Dedifferentiated amniotic fluid mesenchymal stem cell (primary cell): ENCODE measurements around the gene DZIP1.
"Not testable (repeated sequence)": the region's sequence is repeated elsewhere in the genome, so short reads cannot be mapped to it uniquely, and the experiment has no call there.

Source experiments
- DNase-seq: peaks from one replicate; pipeline ENCODE4 v3.0.0-alpha.2; 2016; ENCODE audit errors: extremely low spot score

DZIP1 gene

GRCh38 chr13:95644601-95645052, at the start of gene DZIP1:
TSS of gene DZIP1 (minus strand) at chr13:95644706. CDS start at chr13:95642029, 2,677 bp downstream.
- DNase-seq: peak; percentile 81

- not testable (repeated sequence) for DNase-seq
Measured at GRCh38 chr13:95690986-95691385, 46.5 kb upstream of the DZIP1 start.

GRCh38 chr13:95689582-95689926, 45.0 kb upstream of the DZIP1 start:
- DNase-seq: no peak

- DNase-seq: not testable (repeated sequence)
Measured at GRCh38 chr13:95684960-95685359, 40.5 kb upstream of the DZIP1 start.

- DNase-seq: no peak
Measured at GRCh38 chr13:95684418-95684817, 39.9 kb upstream of the DZIP1 start.

- no peak for DNase-seq
Measured at GRCh38 chr13:95679722-95680121, 35.2 kb upstream of the DZIP1 start.

- no peak for DNase-seq
Measured at GRCh38 chr13:95678967-95679366, 34.5 kb upstream of the DZIP1 start.

- no peak for DNase-seq
Measured at GRCh38 chr13:95677564-95678266, 33.2 kb upstream of the DZIP1 start.

- peak; percentile 96 for DNase-seq
Measured at GRCh38 chr13:95676762-95677563, 32.5 kb upstream of the DZIP1 start, which contains the start of gene DNAJC3. TSS of gene DNAJC3 (plus strand) at chr13:95677139. CDS start at chr13:95677256, 117 bp downstream.

- peak; percentile 28 for DNase-seq
Measured at GRCh38 chr13:95676105-95676761, 31.7 kb upstream of the DZIP1 start.

GRCh38 chr13:95671597-95671996, 27.1 kb upstream of the DZIP1 start:
- DNase-seq: no peak

- not testable (repeated sequence) for DNase-seq
Measured at GRCh38 chr13:95667235-95667634, 22.7 kb upstream of the DZIP1 start.

GRCh38 chr13:95660981-95661581, 16.6 kb upstream of the DZIP1 start:
- peak; percentile 63 for DNase-seq

- DNase-seq: no peak
Measured at GRCh38 chr13:95659500-95659899, 15.0 kb upstream of the DZIP1 start.

- no peak for DNase-seq
Measured at GRCh38 chr13:95656386-95657015, 12.0 kb upstream of the DZIP1 start.

- no peak for DNase-seq
Measured at GRCh38 chr13:95652821-95653220, 8.3 kb upstream of the DZIP1 start.

- no peak for DNase-seq
Measured at GRCh38 chr13:95652244-95652764, 7.8 kb upstream of the DZIP1 start.

GRCh38 chr13:95650696-95651095, 6.2 kb upstream of the DZIP1 start:
- no peak for DNase-seq

- DNase-seq: no peak
Measured at GRCh38 chr13:95647321-95647720, 2.8 kb upstream of the DZIP1 start.

GRCh38 chr13:95643936-95644598, 439 bp downstream of the DZIP1 start:
- DNase-seq: no peak

- DNase-seq: no peak
Measured at GRCh38 chr13:95643571-95643935, 953 bp downstream of the DZIP1 start.
